Kidney epithelial cell (primary cell): ENCODE data around the gene EPAS1. TPM values are rescaled to one million over a fixed set of nuclear protein-coding genes. Genes with fewer than 3 reads are reported as not detected.

Source experiments
- DNase-seq: peaks from one replicate; pipeline ENCODE4 v3.0.0-alpha.2; 2010; ENCODE audit warnings: low read depth
- H3K27me3 ChIP-seq: 2 replicates; pipeline ENCODE4 v1.6.0; 2011; ENCODE audit warnings: low read length; ENCODE audit not compliant: control insufficient read depth, insufficient read depth
- H3K36me3 ChIP-seq: 2 replicates; pipeline ENCODE4 v1.5.1; 2011; ENCODE audit warnings: low read length; ENCODE audit not compliant: control insufficient read depth, insufficient read depth
- H3K4me3 ChIP-seq: 2 replicates; pipeline ENCODE4 v1.5.1; 2011; ENCODE audit warnings: low read depth, mild to moderate bottlenecking, control low read depth, low read length
- total RNA-seq: library from RNA; depleted of rRNA; stranded (reverse); fragments of >200 nt; gene quantifications from 2 replicates; pipeline ENCODE4 v1.2.3, GENCODE V29; 2015
- TF ChIP-seq, protein P1 (sequence below): IDR thresholded peaks from 2 replicates; pipeline ENCODE4 v1.5.1; 2011; ENCODE audit warnings: mild to moderate bottlenecking, moderate library complexity, low read length, control low read depth, inconsistent platforms; ENCODE audit not compliant: insufficient read depth, poor library complexity, severe bottlenecking

Gene EPAS1
- total RNA-seq, 1 donor from 2014 or later, result 94.3 TPM

DNA sequence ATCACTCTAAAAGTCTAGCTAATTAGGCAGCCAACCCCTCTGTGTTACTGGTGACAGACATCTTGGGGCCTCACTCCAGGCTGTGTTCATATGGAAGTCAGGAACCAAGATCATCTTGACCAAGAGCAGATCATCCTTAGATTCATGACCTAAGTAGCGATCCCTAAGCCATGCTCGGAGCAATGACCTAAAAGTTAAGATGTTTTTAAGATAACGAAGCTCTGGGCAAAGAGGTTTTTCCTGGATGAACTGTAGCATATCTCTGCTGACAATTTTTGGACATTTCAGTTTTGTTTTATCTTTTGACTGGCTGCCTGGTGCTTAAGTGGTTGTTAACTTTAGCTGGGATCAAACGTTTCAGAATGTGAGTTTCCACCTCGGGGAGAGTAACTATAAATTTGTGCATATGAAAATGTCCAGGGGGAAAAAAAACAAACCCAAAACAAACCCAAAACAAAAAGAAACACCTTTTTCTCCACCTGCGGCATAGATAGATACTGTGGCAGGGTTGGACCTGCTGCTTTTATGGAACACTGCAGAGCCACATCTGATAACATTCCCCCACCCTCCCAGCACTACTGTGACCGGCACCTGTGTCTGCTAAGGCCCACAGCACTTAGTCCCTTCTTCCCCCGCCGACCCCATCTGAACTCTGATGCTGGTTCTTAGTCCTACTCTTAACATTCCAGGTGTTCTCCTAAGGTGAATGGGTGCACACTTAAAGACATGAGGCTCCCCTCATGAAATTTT lies 45.5 kb downstream of the EPAS1 start:
- TF ChIP-seq, protein P1, sequence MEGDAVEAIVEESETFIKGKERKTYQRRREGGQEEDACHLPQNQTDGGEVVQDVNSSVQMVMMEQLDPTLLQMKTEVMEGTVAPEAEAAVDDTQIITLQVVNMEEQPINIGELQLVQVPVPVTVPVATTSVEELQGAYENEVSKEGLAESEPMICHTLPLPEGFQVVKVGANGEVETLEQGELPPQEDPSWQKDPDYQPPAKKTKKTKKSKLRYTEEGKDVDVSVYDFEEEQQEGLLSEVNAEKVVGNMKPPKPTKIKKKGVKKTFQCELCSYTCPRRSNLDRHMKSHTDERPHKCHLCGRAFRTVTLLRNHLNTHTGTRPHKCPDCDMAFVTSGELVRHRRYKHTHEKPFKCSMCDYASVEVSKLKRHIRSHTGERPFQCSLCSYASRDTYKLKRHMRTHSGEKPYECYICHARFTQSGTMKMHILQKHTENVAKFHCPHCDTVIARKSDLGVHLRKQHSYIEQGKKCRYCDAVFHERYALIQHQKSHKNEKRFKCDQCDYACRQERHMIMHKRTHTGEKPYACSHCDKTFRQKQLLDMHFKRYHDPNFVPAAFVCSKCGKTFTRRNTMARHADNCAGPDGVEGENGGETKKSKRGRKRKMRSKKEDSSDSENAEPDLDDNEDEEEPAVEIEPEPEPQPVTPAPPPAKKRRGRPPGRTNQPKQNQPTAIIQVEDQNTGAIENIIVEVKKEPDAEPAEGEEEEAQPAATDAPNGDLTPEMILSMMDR, result no peak
- H3K27me3 ChIP-seq, result no peaks in the 10 kb centered on the region

DNA sequence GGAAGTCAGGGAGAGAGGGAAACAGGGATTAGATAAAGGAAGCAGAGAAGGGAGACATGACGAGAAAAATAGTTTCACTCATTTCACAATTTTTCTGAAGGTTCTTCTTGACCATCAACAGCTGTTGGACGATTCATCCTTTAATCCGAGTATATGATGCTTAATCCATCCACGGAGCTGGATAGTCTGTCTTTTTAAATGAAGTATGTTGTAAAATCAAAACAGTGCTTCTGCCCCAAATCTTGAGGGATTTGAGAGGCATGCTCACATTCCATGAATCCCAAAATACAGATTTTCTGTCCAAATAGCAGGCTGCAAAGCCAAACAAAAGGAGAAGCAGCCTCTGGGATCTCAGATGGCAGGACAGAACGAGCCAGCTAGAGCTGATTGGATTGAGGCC lies 47.5 kb downstream of the EPAS1 start:
- Histone ChIP-seq H3K27me3 (no peaks in the 10 kb centered on the region), H3K4me3 (no peak overlapping the region), H3K36me3 (no peaks in the 10 kb centered on the region)
- no peak for DNase-seq
- TF ChIP-seq, protein P1, result no peak

More for the DNA sequence above, 45.5 kb downstream of the EPAS1 start:
- no peak for DNase-seq
- H3K36me3 ChIP-seq, result no peaks in the 10 kb centered on the region
- no peak overlapping the region for H3K4me3 ChIP-seq

DNA sequence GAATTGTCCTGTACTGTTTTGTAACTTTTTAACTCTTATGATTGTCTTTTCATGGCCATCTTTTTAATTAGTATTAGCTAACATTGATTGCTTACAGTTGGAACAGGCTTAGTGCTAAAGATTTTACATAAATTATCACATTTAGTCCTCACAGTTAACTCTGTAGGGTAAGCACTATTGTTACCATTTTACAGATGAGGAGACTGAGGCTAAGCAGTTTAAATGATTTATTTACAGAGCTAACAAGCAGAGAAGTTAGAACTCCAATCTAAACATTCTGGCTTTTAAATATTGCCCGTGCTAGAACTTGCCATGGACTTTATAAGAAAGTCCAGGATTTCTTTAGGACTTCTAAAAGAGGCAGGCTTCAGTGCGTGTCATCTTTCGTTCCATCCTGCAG lies 48.6 kb downstream of the EPAS1 start:
- Histone ChIP-seq H3K27me3 (no peaks in the 10 kb centered on the region), H3K4me3 (no peak overlapping the region), H3K36me3 (no peaks in the 10 kb centered on the region)
- TF ChIP-seq, protein P1, result no peak
- DNase-seq, result no peak

DNA sequence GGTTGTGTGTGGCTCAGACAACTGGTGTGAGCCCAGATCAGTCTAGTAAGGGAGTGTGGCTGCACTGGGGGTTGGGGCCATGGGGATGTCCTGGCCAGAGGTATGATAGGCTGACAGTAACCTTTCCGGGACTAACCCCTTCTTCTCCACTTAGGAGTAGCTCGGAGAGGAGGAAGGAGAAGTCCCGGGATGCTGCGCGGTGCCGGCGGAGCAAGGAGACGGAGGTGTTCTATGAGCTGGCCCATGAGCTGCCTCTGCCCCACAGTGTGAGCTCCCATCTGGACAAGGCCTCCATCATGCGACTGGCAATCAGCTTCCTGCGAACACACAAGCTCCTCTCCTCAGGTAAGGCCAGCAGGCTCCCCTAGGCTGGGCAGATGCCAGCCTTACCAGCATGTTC lies 49.5 kb downstream of the EPAS1 start:
- TF ChIP-seq, protein P1, result no peak
- no peaks in the 10 kb centered on the region for H3K36me3 ChIP-seq
- no peaks in the 10 kb centered on the region for H3K27me3 ChIP-seq
- H3K4me3 ChIP-seq, result no peak overlapping the region
- DNase-seq, result no peak

DNA sequence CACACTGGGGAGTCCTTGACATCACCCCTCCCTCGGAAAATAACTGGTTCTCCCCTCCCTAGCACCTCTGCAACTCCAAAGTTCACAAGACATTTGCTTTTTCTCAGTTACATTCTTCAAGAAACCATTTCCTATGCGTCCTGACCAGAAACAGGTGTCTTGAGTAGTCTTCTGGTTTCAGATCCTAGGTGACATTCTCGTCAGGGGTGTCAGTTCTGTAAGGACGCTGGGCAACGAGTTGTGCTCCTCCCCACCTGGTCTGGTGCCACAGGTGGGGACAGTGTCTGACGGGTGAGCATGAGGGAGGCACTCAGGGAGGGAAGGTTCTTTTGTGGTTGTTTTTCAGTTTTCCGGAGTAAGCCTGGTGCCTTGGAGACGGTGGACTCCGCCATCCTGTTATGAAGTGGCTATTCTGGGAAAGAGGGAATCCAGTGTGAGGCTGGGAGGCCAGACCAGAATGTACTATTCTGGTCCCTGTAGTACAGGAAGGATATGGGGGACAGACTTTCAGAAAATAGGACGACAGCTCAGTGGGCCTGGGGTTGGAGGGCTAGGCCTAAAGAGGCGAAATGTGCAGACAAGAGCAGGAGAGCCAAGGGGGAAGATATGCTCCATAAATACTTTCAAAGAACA lies 50.6 kb downstream of the EPAS1 start:
- Histone ChIP-seq H3K36me3 (no peaks in the 10 kb centered on the region), H3K4me3 (no peak overlapping the region), H3K27me3 (no peaks in the 10 kb centered on the region)
- no peak for DNase-seq
- TF ChIP-seq, protein P1, result no peak
